ENCODE results near the gene DYSF.

The DYSF gene

GRCh38 chr2:71706121-71706520 is 252.8 kb downstream of the DYSF start:
- DNase-seq (ENCODE audit: low read depth), result no peak

- DNase-seq (ENCODE audit: low read depth), result no peak
These were observed 253.5 kb downstream of the DYSF start for GRCh38 chr2:71706836-71707235.

- DNase-seq (ENCODE audit: low read depth), result no peak
These were observed 257.2 kb downstream of the DYSF start for GRCh38 chr2:71710367-71711132.

DNA sequence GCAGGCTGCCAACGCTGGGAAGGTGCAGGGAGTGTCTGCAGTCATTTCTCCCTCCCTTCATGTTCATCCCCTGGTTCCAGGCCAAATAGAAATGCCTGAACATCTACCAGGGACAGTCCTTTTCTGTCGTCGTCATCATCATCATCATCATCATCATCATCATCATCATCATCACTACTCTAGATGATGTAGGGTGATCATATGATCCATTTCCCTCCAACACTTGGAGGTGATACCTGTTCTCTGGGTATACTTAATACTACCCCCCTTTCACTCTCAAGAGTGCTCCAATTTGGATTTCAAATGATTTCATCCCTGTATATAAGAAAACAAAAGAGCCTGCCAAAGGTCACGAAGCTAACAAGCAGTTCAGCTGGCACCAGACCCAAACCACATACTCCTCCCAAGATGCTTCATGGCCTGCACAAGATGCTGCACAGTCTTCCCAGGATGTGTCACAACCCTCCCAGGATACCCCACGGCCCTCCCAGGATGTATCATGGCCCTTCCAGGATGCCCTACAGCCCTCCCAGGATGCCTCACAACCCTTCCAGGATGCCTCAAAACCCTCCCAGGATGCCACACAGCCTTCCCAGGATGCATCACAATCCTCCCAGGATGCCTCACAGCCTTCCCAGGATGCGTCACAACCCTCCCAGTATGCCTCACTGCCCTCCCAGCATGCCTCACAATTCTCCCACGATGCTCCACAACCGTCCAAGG is 257.9 kb downstream of the DYSF start:
- no peak for DNase-seq (ENCODE audit: low read depth)

- no peak for DNase-seq (ENCODE audit: low read depth)
These were observed 258.9 kb downstream of the DYSF start for GRCh38 chr2:71712158-71712818.

DNA sequence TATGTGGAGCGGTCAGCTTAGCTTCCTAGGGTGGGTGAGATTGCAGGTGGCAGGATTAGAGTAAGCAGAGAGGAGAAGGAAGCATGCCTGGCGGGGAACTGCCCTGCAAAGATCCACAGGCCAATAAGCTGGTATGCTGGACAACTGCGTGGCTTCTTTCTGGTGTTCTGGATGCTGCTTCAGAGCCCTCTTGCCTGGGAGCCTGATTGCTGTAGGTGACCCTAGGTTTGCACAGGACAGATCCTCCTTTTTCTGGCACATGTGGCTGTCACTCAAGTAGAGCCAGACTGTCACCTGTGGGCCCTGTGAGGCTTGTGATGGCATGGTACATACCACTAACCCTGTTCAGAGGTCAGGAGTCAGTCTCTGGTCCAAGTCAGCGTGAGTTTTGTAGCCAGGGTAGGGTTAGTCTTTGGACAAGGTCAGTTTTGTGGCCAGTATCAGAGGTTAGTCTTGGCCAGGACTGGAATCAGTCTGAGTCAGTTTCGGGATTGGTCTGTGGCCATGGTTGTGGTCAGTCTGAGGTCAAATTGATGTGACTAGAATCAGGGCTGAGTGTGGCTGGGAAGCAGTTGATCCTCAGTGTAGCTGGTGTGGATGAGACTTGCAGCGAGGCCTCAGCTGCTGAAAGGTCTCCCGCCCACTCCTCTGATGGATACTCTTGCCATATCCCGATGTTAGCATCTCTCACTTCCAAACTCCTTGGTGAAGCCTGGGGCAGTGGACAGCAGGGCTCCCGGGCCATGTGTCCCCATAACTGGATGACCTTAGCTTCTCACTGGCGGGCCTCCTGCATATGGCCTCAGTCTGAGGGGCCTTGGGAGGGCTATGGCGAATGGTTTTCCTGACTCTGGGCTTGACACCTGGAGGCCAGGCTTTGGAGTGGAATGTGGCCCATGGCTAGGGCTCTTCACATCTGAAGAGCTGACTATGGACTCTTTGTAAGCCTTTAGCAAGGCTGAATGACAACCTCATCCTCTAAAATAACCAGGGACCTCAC is 260.5 kb downstream of the DYSF start:
- no peak for DNase-seq (ENCODE audit: low read depth)

DNA sequence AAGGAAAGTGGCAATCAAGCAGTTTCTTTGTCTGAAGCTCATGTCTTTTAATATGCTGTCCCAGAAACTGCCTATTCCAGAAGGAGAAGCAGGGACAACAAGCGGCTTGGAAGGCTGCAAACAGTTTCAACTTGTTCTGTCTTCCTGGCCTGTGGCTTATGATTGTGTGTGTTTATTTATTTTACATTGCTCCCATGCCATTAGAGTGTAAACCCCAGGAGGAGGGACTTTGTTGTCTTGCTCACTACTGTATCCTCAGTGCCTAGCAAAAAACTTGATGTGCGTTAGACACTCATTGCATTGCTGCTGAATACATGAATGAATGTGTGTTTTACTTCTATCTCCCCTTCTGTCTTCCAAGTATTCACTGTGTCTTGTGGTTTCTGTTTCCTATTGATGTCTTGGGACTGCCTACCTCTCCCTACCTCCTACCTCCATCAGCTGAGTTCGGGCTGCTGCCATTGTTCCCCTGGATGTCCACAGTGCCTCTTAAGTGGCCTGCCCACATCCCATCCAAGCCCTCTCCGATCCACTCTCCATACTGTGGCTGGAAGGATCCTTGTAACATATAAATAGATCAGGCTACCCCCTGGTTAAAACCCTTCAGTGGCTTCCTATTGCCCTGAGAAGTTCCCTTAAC is 261.4 kb downstream of the DYSF start:
- no peak for DNase-seq (ENCODE audit: low read depth)

GRCh38 chr2:71715241-71715750 is 261.9 kb downstream of the DYSF start:
- no peak for DNase-seq (ENCODE audit: low read depth)

DNA sequence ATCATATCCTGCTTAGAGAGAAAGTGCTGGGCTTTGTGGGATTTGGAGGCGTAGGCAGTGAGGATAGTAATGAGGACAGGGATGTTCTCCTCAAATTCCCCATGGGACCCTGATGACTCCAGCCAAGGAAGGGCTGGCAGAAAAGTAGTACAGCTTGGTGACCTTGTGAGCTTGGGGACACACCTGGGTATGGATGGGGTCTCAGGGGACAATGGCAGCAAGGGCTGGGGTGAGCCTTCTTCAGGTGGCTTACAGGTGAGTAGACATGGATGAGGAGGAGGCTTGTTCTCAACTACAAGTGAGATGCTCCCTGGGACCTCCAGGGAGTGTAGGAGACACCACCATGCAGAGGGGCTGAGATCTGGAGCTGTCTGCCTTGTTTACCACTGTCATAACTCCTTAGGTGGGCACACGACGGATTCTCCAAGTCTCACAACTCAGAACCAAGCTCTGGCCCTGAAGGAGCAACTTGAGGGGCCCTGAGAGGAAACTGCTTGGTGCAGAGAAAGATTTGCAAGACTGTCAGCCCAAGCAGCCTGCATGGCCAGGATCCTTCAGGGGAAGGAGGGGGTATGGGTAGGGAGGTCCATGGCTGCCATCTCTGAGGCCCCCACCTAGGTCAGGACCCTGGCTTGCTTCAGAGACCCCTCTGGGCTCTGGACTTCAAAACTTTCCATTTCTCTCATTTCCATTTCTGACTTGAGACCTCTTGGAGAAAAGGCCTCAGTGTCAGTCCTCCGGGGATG is 262.8 kb downstream of the DYSF start:
- no peak for DNase-seq (ENCODE audit: low read depth)

DNA sequence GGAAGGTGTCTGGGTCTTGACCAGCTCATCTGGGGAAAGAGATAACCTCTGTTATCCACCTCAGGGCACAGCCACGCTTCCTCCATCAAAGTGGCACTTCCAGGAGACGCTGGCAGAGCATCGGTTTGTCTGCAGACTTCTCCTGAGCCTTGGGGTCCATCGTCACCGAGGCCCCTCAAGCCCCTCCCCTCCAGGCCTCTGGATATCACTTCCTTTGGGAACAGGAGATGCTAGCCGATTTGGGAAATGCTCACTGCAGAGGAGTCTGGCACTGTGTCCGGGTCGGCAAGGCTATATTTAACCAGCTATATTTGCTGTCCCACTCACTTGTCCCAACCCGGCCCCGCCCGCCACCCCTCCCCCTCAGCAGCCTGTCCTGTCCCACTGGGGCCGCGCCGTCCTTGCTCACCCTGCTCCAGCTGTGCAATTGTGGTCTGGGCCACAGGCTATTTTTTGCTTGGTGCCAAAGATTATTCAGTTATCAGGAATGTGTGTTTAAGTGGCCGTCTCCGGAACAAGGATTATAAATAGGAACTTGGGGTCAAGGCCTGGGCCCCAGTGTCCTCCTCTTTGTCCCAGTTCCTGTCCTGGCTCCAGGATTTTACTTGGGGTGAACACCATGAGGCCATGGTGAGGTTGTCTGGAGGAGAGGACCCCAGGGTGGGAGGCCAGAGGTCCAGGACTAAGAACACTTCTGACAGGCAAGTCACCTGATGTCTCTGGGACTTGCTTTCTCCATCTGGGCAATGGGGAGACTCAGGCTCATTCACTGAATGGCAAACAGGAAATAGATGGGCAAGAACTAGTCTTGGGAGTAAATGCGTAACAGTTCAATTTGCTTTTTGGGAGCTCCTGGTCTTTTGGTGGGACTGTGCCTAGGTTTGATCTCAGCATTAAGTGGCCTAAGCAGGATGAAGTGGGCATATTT is 263.6 kb downstream of the DYSF start:
- no peak for DNase-seq (ENCODE audit: low read depth)

DNA sequence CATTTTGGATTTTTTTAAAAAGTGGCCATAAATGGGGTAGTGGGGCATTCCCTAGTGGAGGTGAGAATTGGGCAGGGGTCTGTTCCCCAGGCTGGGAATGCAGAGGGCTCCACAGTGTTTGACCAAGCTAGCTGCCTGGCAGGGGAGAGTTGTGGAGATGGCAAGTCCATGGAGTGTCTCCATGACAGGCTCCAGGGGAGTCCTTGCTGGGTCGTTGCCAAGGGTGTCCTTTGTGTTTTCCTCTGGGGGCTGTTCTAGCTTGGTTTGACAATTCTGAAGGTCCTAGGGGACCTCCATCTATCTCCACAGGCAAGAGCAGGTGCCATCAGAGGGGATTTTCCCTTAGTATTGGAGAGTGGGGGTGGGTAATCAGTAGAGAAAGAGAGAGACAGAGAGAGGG is 265.3 kb downstream of the DYSF start:
- no peak for DNase-seq (ENCODE audit: low read depth)

DNA sequence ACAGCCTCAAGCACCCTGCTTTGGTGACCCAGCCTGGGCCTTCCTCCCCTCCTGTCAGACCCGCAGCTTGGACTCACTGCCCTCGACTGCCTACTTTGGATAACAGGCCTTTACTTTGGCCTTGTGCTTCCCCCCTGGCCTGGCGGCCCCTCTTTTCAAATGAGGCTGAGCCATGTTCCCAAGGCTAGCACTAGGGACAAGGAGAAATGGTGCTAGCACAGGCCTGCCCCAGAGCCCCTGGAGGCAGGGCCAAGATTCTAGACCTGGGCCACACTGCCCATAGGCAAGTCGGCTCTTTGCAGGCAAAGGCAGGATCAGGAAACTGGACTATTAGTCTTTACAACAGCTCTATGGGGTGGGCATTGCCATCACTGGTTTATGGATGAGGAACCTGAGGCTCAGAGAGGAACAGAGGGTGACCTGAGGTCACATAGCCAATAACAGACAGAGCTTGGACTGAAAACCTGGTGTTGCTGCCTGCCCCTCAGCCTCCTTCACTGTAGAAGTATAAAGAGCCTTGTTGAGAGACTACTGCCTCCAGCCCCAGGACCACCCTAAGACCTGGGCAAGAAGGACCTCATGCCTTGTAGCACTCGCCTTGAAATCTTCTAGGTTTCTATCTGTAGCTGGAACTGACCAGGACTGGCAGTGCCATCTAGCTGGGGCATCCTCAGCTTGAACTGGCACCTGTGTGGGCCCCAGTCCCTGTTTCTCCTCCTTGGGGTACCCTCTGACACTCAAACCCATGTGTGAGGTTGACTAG is 266.3 kb downstream of the DYSF start:
- no peak for DNase-seq (ENCODE audit: low read depth)

DNA sequence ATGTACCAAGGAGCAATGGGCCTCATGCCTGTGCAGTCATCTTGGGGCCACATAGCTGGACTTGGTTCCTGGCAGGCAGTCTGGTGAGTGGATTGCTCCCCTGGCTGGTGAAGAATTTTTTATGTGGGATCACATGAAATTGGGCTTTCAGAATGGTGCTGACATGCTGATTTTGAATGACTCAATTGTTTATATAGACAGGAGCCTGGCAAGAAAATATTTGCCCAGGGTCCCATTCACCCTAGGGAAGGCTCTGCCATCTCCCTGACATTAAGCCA is 266.9 kb downstream of the DYSF start:
- DNase-seq (ENCODE audit: low read depth), result no peak

GRCh38 chr2:71720596-71721361 is 267.4 kb downstream of the DYSF start:
- no peak for DNase-seq (ENCODE audit: low read depth)

DNA sequence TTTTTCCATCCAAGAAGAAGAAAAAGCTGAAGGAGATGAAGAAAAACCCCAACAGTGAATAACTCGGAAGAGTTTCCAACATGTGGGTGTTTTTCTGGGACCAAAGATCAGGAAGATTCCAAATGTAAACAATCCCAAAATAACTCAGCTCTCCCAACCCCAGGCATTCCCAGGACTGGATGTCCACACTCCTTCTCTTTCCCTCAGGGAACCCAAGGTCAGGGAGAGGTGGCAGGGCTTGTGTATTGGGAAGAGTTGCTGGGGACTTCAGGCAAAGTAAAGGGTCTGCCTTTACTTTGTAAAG is 268.0 kb downstream of the DYSF start:
- no peak for DNase-seq (ENCODE audit: low read depth)

- no peak for DNase-seq (ENCODE audit: low read depth)
These were observed 268.3 kb downstream of the DYSF start for GRCh38 chr2:71721669-71722068.

DNA sequence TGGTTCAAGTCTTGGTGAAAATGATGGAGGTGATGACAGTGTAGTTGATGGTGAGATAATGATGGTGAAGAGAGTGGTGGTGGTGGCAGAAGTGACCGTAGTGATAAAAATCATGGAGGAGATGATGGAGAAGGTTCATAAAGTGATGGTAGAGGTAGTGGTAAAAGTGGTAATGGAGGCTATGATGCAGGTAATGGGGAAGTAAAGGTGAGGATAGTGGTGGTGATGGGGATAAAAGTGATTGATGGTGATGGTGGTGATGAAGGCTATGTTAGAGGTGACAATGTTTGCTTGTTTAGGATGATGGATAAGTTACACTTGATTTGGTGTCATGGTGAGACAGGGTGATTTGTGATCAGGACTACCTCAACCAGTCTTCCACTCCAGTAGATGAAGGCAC is 268.9 kb downstream of the DYSF start:
- no peak for DNase-seq (ENCODE audit: low read depth)

GRCh38 chr2:71724793-71725192 is 271.4 kb downstream of the DYSF start:
- DNase-seq (ENCODE audit: low read depth), result no peak

All from T follicular helper cell (primary cell).